H1 (cell line): ENCODE measurements around the gene MAD2L1BP.

ENCODE experiments used
- BRCA1 ChIP-seq: IDR thresholded peaks from 2 replicates; pipeline ENCODE4 v1.6.1; 2012; ENCODE audit warnings: low read depth, low read length, improper control_type of control experiment
- KDM4A ChIP-seq: IDR thresholded peaks from one replicate; pipeline ENCODE4 v1.7.1; 2012; ENCODE audit warnings: low read depth, mild to moderate bottlenecking, moderate library complexity, low read length, inconsistent platforms; ENCODE audit not compliant: severe bottlenecking
- TF ChIP-seq, protein P1 (sequence below), 3 experiments: IDR thresholded peaks; 1 replicate in 2 of 3; 2 replicates in 1 of 3; pipeline versions ENCODE4 v1.5.1 to v1.6.1; 2011; ENCODE audit warnings: low read length in 3 of 3, mild to moderate bottlenecking in 3 of 3, inconsistent platforms in 2 of 3, low read depth in 1 of 3, moderate library complexity in 1 of 3; ENCODE audit not compliant: insufficient read depth in 1 of 3; ENCODE audit errors: control extremely low read depth in 1 of 3

DNA sequence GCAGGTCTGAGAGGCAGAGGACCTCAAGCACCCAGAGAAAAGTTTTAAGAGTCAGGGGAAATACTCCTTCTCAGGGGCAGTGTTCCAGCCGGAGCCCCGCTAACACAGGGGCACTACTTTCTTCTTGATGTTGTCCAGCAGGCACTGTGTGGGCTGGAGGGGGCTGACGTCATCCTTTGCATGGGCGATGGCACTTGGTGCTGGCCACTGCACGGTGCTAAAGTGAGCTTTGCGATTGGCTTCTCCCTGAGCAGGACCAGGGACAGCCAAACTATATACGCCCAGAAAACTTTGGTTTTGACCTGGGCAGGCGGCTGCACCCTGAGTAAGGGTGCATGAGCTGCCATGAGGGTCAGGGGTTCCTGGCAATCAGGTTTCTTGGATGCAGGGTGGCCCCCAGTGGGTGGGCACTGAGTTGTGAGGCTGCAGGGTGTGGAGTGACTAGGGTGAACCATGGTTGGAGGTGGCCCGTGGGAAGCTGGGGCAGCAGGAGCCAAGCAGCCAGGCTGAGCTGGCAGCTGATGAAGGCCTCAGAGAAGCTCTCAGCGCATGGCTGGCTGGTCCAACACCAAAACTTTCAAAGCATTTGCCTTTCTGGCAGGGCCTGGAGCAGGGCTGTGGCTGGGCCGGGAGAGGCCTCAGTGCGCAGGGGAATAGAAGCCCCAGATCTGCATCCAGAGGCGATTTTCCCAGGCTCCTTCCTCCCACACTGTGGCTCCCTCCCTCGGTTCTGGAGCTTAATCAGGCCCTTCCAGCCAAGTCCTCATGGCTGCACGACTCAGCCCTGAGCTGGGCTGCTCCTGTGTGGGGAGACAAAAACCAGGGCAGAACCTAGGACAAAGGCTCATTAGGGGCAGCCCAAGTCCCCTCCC lies 33.6 kb downstream of the MAD2L1BP start:
- TF ChIP-seq KDM4A (no peak), BRCA1 (no peak)
- TF ChIP-seq, protein P1, sequence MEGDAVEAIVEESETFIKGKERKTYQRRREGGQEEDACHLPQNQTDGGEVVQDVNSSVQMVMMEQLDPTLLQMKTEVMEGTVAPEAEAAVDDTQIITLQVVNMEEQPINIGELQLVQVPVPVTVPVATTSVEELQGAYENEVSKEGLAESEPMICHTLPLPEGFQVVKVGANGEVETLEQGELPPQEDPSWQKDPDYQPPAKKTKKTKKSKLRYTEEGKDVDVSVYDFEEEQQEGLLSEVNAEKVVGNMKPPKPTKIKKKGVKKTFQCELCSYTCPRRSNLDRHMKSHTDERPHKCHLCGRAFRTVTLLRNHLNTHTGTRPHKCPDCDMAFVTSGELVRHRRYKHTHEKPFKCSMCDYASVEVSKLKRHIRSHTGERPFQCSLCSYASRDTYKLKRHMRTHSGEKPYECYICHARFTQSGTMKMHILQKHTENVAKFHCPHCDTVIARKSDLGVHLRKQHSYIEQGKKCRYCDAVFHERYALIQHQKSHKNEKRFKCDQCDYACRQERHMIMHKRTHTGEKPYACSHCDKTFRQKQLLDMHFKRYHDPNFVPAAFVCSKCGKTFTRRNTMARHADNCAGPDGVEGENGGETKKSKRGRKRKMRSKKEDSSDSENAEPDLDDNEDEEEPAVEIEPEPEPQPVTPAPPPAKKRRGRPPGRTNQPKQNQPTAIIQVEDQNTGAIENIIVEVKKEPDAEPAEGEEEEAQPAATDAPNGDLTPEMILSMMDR (IDR thresholded peaks at IDR 0.05; ENCODE audit: control extremely low read depth in 1 of 3, insufficient read depth in 1 of 3, low read depth in 1 of 3, low read length in 3 of 3): no peak
